Activated T-cell treated with anti-CD3 and anti-CD28 coated beads for 4 hours (primary cell): ENCODE results near the gene TDRD7.

ENCODE experiments used
- DNase-seq: peaks from one replicate; pipeline ENCODE4 v3.0.0-alpha.2; 2020

Gene TDRD7

GRCh38 chr9:97411789-97412625 lies at the start of gene TDRD7:
Gene TDRD7, plus strand, starts transcription at chr9:97412096. Its CDS starts 16,370 bp downstream, at chr9:97428466.
- peak; percentile 91 for DNase-seq

- no peak for DNase-seq
Measured at GRCh38 chr9:97362777-97363545, 48.9 kb upstream of the TDRD7 start.

GRCh38 chr9:97363661-97364299 lies 48.1 kb upstream of the TDRD7 start:
- DNase-seq = no peak

- DNase-seq = no peak
Measured at GRCh38 chr9:97364769-97365490, 47.0 kb upstream of the TDRD7 start.

- no peak for DNase-seq
Measured at GRCh38 chr9:97365634-97366033, 46.3 kb upstream of the TDRD7 start.

- DNase-seq = no peak
Measured at GRCh38 chr9:97366476-97366875, 45.4 kb upstream of the TDRD7 start.

GRCh38 chr9:97366889-97367288 lies 45.0 kb upstream of the TDRD7 start:
- no peak for DNase-seq

- DNase-seq = no peak
Measured at GRCh38 chr9:97367729-97368128, 44.2 kb upstream of the TDRD7 start.

GRCh38 chr9:97368964-97369363 lies 42.9 kb upstream of the TDRD7 start:
- DNase-seq = no peak

- no peak for DNase-seq
Measured at GRCh38 chr9:97372580-97372979, 39.3 kb upstream of the TDRD7 start.

GRCh38 chr9:97373331-97373730 lies 38.6 kb upstream of the TDRD7 start:
- DNase-seq = no peak

- no peak for DNase-seq
Measured at GRCh38 chr9:97374811-97375210, 37.1 kb upstream of the TDRD7 start.

- no peak for DNase-seq
Measured at GRCh38 chr9:97376902-97377301, 35.0 kb upstream of the TDRD7 start.

GRCh38 chr9:97382099-97382718 lies 29.7 kb upstream of the TDRD7 start:
- DNase-seq = no peak

GRCh38 chr9:97384406-97385262 lies 27.3 kb upstream of the TDRD7 start:
- no peak for DNase-seq

GRCh38 chr9:97385626-97386264 lies 26.2 kb upstream of the TDRD7 start:
- DNase-seq = no peak

GRCh38 chr9:97386265-97386633 lies 25.6 kb upstream of the TDRD7 start:
- no peak for DNase-seq

GRCh38 chr9:97386733-97387503 lies 25.0 kb upstream of the TDRD7 start:
- DNase-seq = peak; percentile 64

- no peak for DNase-seq
Measured at GRCh38 chr9:97387504-97387886, 24.4 kb upstream of the TDRD7 start.
